Mammary epithelial cell (primary cell): ENCODE results near the gene HOXA11.

Source experiments
- CTCF ChIP-seq, 2 donors: IDR thresholded peaks in 1 of 2; conservative IDR thresholded peaks in 1 of 2; 2 replicates each; pipeline ENCODE4 v1.5.1; 2011 to 2012; ENCODE audit warnings: inconsistent platforms in 2 of 2, low read length in 2 of 2, mild to moderate bottlenecking in 2 of 2, control low read depth in 1 of 2, low read depth in 1 of 2; ENCODE audit not compliant: insufficient read depth in 1 of 2; ENCODE audit errors: extremely low read depth in 1 of 2
- EZH2 ChIP-seq: IDR thresholded peaks from 2 replicates; pipeline ENCODE4 v1.6.1; 2012; ENCODE audit warnings: low read length, inconsistent platforms, borderline replicate concordance

GRCh38 chr7:27170426-27171324, 14.4 kb downstream of the HOXA11 start:
- TF ChIP-seq CTCF (conservative IDR thresholded peaks at IDR 0.05 in 1 of 2, IDR thresholded peaks at IDR 0.05 in 1 of 2; ENCODE audit: extremely low read depth in 1 of 2, insufficient read depth in 1 of 2, low read depth in 1 of 2, low read length in 2 of 2), result no peak
- TF ChIP-seq EZH2, result no peak
